GM12873 (cell line): ENCODE measurements around the gene ETS1.

Experiments used
- TF ChIP-seq, protein P1 (sequence below): IDR thresholded peaks from 2 replicates; pipeline ENCODE4 v1.5.1; 2012; ENCODE audit warnings: low read depth, mild to moderate bottlenecking, moderate library complexity, low read length, control low read depth; ENCODE audit not compliant: insufficient read depth; ENCODE audit errors: missing control alignments

Gene ETS1

DNA sequence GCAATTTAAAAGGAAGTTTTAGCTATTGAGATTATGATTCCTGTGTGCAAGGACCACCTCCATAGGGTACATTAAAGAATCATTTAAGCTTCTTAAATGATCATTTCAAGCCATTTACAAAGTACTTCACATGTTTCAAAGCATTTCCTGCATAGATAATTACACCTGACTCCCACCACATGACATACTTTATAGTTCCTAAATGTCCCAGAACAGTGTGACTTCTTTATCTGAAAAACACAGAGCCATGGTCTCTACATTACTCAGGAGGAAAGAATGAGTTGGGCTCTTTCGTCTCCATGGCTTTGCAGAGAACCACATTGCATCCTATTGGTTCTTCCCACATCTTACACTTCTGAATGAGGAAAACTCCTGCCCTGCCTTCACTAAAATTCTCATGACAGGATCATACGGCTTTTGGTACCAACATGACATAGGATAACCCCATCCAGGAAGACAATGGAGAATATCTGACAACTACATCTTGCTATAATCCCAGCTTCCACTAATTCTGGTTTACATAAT, 88.6 kb downstream of the ETS1 start:
- TF ChIP-seq, protein P1, sequence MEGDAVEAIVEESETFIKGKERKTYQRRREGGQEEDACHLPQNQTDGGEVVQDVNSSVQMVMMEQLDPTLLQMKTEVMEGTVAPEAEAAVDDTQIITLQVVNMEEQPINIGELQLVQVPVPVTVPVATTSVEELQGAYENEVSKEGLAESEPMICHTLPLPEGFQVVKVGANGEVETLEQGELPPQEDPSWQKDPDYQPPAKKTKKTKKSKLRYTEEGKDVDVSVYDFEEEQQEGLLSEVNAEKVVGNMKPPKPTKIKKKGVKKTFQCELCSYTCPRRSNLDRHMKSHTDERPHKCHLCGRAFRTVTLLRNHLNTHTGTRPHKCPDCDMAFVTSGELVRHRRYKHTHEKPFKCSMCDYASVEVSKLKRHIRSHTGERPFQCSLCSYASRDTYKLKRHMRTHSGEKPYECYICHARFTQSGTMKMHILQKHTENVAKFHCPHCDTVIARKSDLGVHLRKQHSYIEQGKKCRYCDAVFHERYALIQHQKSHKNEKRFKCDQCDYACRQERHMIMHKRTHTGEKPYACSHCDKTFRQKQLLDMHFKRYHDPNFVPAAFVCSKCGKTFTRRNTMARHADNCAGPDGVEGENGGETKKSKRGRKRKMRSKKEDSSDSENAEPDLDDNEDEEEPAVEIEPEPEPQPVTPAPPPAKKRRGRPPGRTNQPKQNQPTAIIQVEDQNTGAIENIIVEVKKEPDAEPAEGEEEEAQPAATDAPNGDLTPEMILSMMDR = no peak

DNA sequence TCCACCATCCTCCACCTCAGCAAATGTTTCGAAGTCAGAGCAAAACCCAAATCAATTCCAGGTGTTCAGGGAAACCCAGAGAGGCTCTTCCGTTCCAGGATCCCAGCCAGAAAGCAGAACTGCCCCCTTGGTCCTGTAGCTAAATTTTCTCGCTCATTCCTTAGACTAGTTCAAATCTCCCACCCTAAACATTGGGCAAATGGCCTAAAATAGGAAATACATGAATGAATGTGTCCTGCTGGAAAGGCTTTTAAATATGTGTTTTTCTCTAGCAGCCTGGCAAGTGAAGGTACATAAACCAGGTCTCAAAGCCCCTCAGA, 89.6 kb downstream of the ETS1 start:
- TF ChIP-seq, protein P1 = no peak

DNA sequence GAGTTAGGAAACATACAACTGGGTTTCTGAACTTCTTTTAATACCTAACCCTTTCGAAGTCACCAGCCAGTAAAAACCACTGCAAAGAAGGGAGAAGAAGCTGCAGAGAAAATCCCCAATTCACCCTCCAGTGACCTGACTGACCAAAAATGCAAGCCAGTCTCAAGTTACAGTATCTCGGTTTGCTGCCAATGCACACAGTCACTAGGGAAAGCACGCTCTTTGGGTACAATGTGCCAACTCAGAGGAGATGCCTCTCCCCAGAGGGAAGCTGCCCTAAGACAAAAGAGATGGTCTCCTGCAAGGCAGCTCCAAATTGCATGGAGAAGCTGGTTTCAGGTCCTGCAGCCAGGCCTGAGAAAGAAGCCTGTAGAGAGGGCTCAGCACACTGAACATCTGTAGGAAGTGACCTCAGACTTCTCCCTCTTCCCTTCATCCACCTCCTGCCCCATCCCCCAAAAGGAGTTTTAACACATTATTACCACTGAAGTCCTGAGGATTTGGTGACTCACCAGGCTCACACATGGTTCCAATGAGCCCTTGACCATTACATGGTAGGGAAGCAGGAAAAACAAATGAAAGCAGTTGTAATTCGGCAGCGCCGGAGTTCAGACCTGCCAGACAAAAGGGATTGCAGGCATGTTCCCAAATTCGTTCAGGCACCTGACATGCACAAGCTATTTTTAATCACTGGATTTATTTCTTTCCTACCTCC, 90.1 kb downstream of the ETS1 start:
- TF ChIP-seq, protein P1 = no peak

DNA sequence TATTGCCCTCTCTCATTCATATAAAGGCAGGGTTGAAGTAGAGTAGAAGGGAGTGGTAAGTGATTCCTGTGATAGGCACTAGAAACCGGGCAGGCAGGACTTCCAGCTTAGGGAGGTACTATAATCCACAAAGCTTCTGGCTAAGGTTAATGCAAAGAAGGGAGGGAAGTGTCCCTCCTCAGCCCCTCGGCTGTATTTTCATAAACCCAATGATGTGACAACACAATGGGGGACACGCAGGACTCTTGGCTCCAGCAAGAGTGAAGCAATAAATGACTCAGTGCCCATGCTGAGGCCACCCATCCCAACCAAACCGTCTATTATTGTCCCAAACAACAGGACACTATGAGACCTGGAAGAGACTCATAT, 90.7 kb downstream of the ETS1 start:
- TF ChIP-seq, protein P1 = no peak

DNA sequence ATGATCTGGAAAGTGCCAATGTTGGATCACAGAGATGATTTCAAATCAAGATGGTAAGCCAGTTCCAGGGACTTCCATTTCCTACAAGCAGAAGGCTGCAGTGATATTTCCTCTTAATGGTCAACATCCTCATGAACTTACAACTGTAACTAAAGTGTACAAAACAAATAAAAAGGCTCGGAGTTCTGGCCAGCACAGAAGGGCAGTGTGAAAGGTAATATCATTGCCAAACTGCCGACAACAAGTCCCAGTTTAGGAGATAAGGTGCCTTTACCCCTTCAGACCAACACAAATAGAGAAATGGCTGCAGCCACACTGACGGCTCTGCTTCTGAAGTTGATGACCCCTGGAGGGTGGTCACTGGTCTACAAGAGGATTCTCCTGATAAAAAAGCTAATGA, 91.1 kb downstream of the ETS1 start:
- TF ChIP-seq, protein P1 = no peak

DNA sequence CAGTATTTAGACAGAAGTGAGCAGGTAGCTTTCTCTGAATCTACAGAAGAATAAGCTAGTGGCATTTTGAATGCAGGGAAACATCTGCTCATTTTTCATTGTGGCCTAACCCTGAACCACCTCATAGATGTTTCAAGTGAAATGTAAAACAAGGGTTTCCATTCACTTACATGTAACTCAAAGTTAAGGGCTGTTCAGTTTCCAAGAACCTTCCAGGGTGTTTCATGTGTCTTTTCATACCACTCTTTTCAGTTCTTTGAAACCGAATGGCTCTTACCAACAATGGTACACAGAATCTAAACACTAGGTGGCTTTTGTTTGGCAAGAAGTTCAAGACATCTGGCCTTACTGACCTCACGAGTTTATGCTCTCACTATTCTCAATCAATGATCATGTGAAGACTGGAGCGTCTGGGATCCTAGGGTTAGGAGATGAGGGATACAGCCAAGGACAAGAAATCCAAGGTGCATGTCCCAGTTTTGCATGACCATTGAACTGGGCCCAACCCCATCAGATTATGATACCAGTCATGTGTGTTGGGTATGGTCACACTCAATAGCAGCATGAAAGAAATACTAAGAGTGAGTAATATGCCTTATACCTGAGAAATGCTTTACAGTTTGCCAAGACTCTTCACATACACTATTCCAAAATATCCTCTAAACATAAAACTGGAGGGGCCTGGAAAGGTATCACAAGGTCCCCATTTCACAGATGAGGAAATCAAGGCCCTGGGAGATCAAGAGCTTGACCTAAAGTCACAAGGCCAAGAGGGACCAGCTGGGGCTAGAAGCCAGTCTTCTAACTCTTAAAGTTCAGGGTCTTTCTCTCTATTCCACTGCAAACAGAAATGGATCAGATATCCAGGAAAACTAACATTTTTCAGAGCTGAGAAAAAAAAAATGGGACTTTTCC, 92.7 kb downstream of the ETS1 start:
- TF ChIP-seq, protein P1 = peak; percentile 26

DNA sequence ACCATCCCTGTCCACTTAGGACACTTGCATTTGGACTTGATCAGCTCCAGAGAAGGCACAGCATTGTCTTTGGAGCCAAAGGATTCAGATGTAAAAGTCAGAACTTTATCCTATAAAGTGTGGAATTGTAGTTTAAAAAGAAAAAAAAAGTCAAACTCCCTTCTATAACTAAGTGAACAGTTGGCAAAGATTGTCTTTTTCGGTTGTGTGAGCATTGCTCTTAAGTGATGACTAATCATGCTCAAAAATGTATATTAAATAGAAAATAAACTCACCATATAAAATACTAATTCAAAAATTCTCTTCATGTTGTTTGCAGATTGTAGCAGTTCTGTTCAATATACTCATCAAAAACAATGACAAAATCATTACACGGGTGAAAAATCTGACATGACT, 93.8 kb downstream of the ETS1 start:
- TF ChIP-seq, protein P1 = no peak
